ENCODE results near the gene CBX6.

DNA sequence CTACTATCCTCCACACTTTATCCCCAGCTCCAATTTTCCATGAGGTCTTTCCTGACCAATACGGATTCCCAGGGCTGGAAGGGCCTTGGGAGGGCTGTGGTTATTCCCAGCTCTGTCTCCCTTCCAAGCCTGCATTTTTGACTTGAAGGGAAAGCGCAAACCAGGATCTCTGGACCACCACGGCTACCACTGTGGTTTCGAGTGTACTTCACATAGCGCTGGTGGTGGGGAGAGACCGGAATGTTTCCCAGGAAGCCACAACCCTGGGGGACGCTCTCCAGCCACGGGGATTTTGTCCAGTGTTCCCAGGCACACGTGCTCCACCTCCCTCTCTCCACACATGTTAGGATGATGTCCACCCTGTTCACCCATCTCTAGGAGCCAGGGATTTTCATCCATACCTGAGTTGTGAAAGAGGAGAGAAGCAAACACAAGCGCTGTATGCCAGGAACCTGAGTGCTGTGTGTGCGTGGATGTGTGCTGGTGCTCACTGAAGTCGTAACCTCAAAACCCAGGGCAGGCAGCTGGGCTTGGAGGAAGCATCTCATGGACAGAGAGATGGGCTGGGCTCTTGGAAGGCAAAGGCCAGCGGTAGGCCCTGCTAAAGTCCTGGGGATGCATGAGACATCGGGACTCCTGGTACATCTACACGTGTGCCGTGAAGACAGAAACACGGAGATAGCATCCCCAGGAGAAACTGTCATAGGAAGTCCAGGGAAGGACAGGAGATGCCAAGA lies 26.8 kb downstream of the CBX6 start:
- TF ChIP-seq, protein P1, sequence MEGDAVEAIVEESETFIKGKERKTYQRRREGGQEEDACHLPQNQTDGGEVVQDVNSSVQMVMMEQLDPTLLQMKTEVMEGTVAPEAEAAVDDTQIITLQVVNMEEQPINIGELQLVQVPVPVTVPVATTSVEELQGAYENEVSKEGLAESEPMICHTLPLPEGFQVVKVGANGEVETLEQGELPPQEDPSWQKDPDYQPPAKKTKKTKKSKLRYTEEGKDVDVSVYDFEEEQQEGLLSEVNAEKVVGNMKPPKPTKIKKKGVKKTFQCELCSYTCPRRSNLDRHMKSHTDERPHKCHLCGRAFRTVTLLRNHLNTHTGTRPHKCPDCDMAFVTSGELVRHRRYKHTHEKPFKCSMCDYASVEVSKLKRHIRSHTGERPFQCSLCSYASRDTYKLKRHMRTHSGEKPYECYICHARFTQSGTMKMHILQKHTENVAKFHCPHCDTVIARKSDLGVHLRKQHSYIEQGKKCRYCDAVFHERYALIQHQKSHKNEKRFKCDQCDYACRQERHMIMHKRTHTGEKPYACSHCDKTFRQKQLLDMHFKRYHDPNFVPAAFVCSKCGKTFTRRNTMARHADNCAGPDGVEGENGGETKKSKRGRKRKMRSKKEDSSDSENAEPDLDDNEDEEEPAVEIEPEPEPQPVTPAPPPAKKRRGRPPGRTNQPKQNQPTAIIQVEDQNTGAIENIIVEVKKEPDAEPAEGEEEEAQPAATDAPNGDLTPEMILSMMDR (IDR thresholded peaks at IDR 0.05) = no peak
- TF ChIP-seq POLR2A (IDR thresholded peaks at IDR 0.05) = no peak

Measured in Peyer's patch (tissue), 4 donors.